Measurements from ENCODE around the gene BABAM2. TPM values are rescaled to one million over a fixed set of nuclear protein-coding genes. Genes with fewer than 3 reads are reported as not detected.
"Not testable (repeated sequence)": the region's sequence is repeated elsewhere in the genome, so short reads cannot be mapped to it uniquely, and the experiment has no call there.

The BABAM2 gene
- total RNA-seq, 1 experiment from 2014 or later, result 33.1 TPM

DNA sequence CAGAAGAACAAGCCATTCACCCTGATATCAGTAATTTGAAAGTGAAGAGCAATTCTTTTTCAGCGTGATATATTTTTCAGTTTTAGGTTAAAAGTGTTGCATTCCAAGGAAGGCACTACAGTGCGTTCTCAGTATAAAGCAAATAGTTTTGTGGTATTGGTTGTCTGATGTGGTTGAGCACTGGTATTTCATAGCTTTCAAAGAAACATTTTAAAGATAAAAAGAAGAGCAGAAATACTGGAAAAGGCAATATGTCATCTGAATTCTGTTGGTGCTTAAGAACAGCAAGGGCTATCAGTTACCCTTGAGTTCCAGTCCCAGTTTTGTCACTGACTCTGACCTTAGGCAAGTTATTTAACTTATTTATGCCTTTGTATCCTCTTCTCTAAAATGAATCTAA is 191.6 kb downstream of the BABAM2 start:
- no peak for DNase-seq
- H3K9me3 ChIP-seq, result no peaks in the 10 kb centered on the region
- no peak overlapping the region for H3K4me3 ChIP-seq
- H3K36me3 ChIP-seq, result no peaks in the 10 kb centered on the region
- H3K27me3 ChIP-seq, result no peaks in the 10 kb centered on the region

DNA sequence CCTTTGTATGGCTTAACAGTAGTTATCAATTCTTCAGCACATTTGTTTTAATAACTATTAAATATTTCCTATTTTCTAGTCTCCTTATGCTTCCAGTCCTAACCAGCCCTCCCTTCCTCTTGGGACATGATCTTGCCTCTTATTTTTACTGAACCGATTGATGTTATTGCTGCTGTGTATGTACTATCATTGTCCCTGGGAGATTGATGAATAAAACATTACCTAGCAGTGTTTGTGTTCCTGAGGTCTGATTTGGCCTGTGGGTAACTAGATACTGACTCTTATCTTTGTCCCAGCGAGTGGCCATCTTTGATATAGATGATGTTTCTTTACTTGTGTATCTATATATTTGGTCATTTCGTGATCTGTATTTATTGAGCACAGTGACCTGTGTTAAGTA is 192.9 kb downstream of the BABAM2 start:
- no peak for DNase-seq
- Histone ChIP-seq H3K4me3 (no peak overlapping the region), H3K9me3 (no peaks in the 10 kb centered on the region), H3K27me3 (no peaks in the 10 kb centered on the region), H3K36me3 (no peaks in the 10 kb centered on the region)

DNA sequence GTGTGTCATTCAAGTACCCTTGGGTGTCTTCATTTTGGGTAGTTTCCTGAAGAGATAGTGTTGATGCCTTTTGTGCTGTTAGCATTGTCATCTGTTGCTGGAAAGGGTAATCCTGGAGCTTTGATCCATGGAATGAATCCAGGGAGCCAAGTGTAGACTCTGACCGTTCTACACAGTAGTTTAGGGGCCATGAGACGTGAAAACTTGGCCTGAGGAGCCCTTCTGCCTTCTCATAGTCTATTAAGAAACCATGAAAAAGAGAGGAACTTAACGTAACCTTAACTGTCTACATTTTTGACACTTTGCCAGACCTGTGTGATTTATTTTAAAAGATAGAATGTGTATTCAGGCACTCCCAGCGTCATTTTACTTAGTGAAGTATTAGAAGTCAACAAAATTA is 194.0 kb downstream of the BABAM2 start:
- no peaks in the 10 kb centered on the region for H3K36me3 ChIP-seq
- no peak overlapping the region for H3K4me3 ChIP-seq
- no peaks in the 10 kb centered on the region for H3K27me3 ChIP-seq
- no peaks in the 10 kb centered on the region for H3K9me3 ChIP-seq
- DNase-seq, result no peak

DNA sequence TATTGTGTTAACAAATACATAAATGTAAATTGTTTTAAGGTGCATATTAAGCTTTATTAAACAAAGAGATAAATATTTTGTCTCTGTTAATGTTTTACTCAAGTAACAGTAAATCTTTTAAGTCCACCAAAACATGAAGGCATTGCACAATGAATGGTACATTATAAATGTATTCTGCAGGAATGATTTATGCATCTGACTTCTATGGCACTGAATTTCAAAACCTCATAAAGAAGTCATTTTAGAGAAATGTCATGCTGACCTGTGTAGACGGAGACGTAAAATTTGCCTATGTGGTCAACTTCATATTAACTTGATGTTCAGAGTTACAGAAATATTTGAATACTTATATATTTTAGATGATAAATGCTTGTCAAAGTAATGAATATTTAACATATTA is 194.7 kb downstream of the BABAM2 start:
- Histone ChIP-seq H3K27me3 (no peaks in the 10 kb centered on the region), H3K36me3 (no peaks in the 10 kb centered on the region), H3K4me3 (no peak overlapping the region), H3K9me3 (no peaks in the 10 kb centered on the region)
- no peak for DNase-seq

DNA sequence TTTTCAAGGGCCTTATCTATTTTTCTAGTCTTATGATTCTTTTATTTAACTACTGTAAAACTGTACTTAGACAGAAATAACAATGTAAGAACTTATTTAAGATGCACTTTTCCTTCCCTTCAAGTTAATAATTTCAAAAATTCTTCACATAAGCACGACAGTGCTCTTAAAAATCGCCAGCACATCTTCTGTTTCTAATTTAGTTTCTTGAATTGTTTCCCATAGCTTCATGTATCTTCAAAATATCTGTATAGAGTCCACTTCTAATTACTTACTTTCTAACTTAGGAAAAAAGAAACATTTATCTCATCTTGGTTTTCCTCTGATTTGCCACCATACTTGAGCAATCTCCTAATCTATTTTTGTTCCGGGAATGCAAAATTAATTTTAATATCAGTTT is 196.1 kb downstream of the BABAM2 start:
- Histone ChIP-seq H3K27me3 (no peaks in the 10 kb centered on the region), H3K4me3 (no peak overlapping the region), H3K9me3 (no peaks in the 10 kb centered on the region), H3K36me3 (no peaks in the 10 kb centered on the region)
- no peak for DNase-seq

DNA sequence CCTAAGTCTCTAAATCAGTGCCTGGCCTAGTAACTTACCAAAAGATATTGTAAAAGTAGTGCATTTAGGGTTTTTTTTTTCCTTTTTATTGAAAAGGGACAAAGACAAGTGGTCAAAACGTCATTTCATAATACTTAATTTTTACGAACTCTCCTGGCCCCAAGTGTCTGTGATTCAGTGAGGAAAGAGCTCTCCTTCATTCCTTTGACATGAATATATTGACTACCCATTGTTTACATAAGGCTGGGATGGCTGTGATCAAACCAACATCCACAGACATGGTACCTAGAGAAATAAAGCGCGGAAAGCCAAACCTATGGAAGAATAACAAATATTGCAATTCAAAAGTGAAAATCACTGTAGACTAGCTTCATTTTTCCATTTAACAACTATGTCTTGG is 198.4 kb downstream of the BABAM2 start:
- Histone ChIP-seq H3K36me3 (no peaks in the 10 kb centered on the region), H3K4me3 (no peak overlapping the region)
- no peak for DNase-seq

DNA sequence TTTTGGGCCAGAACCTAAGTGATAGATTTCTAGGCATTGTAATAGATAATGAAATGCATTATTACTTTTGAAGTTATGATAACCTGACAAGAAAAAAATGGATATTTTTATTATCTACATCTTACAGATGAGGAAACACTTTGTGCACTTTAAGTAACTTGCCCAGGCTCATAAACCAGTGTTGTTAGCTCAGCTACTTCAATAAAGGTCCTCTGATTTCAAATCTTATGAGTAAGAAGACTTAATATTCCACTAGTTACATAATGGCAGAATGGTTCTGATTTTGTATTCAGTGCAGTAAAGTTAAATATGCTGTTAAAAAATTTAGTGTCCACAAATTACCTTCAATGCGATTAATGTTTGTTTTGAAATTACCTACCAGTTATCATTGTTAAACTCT is 199.0 kb downstream of the BABAM2 start:
- DNase-seq, result no peak
- H3K27me3 ChIP-seq, result no peaks in the 10 kb centered on the region
- H3K9me3 ChIP-seq, result no peaks in the 10 kb centered on the region
- no peak overlapping the region for H3K4me3 ChIP-seq
- H3K36me3 ChIP-seq, result no peaks in the 10 kb centered on the region

More for the DNA sequence above, 198.4 kb downstream of the BABAM2 start:
- Histone ChIP-seq H3K27me3 (no peaks in the 10 kb centered on the region), H3K9me3 (no peaks in the 10 kb centered on the region)

DNA sequence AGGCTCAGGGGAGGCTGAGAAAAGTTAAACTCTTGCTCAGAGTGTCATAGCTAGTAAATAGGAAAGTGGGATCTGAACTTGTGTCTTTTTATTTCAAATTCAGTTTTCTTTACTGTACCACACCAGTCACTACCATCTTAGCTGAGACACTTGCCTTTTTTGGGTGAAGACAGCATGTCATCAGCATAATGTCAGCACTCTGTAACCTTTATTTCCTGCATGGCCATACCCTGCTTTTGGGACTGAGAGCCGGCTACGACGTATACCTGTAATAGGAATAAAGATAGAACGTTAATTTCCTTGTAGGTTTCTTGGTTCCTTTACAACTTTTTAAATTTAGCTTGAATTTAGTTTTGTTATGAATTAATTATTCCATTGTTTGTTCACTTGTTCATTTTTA is 202.8 kb downstream of the BABAM2 start:
- no peaks in the 10 kb centered on the region for H3K9me3 ChIP-seq
- DNase-seq, result no peak
- H3K27me3 ChIP-seq, result no peaks in the 10 kb centered on the region
- no peak overlapping the region for H3K4me3 ChIP-seq
- H3K36me3 ChIP-seq, result no peaks in the 10 kb centered on the region

DNA sequence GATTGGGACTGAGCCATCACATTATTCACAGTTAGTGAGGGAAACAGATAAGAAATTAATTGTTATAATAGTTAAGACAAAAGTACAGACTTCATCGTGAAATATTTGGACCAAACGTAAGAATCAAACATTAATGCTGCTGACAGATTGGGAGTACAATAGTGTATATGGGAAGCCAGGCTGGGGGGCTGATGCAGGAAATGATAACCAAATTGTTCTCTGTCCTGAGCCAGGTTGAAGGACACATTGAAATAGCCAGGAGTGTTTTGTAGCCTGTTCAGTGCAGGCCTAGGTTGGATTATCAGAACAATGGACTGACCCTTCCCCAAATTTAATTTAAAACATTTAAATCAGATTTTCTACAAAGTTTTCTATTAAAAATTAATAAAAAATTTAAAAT is 203.2 kb downstream of the BABAM2 start:
- DNase-seq, result no peak
- Histone ChIP-seq H3K36me3 (no peaks in the 10 kb centered on the region), H3K27me3 (no peaks in the 10 kb centered on the region), H3K4me3 (no peak overlapping the region), H3K9me3 (no peaks in the 10 kb centered on the region)

DNA sequence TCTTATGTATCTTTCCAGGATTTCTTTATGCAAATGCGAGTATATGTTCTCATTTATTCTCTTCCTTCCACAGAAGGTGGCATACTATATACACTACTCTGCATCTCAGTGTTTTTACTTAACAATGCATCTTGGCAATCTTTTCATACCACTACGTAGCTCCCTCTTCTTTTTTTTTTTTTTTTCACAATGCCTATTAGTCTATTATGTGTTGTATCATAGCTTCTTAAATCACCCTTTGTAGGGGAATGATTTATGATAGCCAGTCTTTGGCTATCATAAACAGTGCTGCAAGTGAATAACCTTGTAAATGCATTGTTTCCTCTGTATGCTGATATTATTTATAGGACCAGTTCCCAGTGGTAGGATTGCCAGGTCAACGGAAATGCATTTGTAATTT is 204.2 kb downstream of the BABAM2 start:
- Histone ChIP-seq H3K9me3 (no peaks in the 10 kb centered on the region), H3K27me3 (no peaks in the 10 kb centered on the region), H3K4me3 (no peak overlapping the region), H3K36me3 (no peaks in the 10 kb centered on the region)
- no peak for DNase-seq

DNA sequence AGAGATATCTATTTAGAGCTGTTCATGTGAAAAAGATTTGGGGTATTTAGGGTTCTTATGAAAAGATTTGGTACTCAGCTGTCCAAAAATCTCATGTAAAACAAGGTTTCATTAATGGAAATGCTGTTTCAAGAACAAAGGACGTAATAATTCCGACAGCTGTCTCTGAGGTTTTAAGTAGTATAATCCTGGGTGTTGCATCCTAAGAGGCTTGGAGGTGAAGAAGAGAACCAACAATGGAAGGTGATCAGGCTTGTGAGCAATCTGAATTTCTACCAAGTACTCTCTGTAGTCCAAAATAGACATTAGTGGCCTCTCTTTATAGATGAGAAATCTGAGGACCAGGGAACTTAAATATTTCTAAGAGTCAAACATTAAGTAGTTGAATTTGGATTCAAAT is 205.1 kb downstream of the BABAM2 start:
- no peaks in the 10 kb centered on the region for H3K27me3 ChIP-seq
- DNase-seq, result no peak
- no peak overlapping the region for H3K4me3 ChIP-seq
- no peaks in the 10 kb centered on the region for H3K9me3 ChIP-seq
- no peaks in the 10 kb centered on the region for H3K36me3 ChIP-seq

DNA sequence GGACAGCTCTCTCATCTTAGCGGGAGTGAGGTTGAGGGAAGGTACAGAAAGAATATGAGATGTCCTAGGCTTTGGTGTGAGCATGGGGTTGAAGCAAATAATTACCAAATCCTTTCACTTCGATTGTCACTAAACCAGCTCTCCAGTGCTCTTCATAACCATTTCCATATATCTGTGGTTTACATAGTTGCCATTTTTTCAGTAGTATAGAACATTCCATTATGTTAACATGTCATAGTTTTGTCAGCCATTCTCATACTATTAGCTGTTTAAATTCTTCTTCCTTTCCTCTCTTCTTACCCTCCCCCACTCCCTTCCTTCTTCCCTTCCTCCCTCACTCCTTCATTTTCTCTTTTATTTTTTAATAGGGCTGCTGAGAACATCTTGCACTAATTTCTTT is 205.9 kb downstream of the BABAM2 start:
- Histone ChIP-seq H3K27me3 (no peaks in the 10 kb centered on the region), H3K4me3 (no peak overlapping the region), H3K36me3 (no peaks in the 10 kb centered on the region), H3K9me3 (no peaks in the 10 kb centered on the region)
- DNase-seq, result no peak

DNA sequence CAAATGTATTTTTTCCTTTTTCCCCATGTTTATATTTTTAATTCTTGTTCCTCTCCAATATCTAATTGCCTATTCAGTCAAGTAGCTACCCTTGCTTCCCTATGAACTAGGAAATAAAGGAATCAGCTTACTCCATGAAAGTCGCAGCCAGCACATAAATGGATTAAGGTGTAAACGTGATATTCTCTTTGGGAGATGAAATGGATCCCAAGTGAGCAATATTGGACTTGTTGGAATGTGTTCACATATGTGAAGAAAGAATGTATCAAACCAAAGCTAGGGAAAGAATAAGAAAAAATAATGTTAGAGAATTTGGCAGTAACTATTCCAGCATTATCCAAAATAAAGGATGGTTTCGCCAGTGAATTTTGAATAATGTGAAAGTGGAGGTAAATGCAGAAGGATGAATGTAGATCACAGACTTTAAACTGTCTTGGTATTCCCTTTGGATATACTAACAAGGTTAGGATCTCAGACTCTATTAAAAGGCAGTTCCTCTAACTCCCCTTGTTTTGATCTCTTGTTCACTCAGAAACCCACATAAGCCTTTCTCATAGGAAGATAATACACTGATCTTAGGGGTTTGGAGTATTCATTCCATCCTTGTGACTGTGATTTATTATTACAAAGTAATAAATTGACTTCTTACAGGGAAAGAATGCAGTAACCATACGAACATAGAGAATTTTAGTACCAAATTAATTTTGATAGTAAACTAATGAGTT is 208.1 kb downstream of the BABAM2 start:
- Histone ChIP-seq H3K4me3 (no peak overlapping the region), H3K27me3 (no peaks in the 10 kb centered on the region), H3K36me3 (no peaks in the 10 kb centered on the region), H3K9me3 (no peaks in the 10 kb centered on the region)
- DNase-seq, result no peak

DNA sequence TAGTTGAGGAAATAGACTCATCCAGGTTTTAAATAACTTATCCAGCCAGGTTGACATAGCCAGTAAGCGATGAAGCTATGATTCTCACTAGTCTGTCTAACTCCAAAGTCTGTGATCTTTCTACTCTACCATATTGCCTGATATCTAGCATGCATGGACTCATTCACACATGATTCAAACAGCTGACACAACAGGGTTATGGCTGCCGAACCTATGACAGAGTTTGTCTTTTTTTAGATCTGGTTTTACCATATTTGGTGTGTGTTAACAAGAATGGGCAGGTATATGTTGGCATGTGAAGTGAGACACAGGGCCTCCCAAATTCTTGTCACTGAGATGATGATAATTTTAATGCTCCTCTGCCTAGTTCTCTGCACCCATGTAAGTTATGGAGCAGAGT is 210.6 kb downstream of the BABAM2 start:
- no peaks in the 10 kb centered on the region for H3K9me3 ChIP-seq
- no peaks in the 10 kb centered on the region for H3K27me3 ChIP-seq
- no peak for DNase-seq
- no peak overlapping the region for H3K4me3 ChIP-seq
- H3K36me3 ChIP-seq, result no peaks in the 10 kb centered on the region; the same call in 1 of the 2 replicates

DNA sequence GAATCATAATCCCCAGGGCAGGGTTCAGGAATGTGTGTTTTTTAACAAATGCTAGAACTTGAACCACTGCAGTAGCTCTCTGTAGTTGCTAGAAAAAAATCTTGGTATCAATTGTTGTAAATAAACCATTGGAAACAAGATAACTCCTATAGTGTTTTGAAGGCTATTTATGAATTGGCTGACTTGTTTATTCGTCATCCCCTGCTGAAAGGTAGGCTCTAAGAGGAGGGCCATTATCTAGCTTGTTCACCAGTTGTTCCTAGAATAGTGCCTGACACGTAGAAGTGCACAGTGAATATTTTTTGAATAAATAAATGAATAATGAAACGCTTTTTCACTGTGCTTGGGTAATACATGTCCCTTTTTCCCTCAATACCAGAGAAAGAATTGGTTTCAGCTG is 211.4 kb downstream of the BABAM2 start:
- Histone ChIP-seq H3K27me3 (no peaks in the 10 kb centered on the region), H3K4me3 (peak overlapping the region; percentile 19), H3K36me3 (no peaks in the 10 kb centered on the region; the same call in 1 of the 2 replicates), H3K9me3 (no peaks in the 10 kb centered on the region)
- DNase-seq, result no peak

DNA sequence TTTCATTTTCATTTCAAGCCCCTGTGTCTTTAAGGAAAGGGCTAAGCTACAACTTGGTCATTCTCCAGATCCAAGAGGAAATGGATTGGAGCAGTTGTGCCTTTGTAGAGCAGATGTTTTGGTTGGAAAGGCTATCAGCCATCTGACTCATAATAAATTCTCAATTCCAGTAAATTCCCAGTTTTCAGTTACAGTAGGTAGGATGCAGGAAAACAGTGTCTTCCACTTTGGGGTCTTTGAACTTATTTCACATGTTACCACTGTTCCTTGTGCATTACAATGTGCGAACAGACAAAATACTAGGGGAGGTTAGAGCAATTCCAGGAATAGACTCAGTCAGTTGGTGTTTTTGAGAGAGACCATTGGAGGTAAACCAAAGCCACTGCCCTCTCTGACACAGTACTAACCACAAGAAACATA is 211.9 kb downstream of the BABAM2 start:
- Histone ChIP-seq H3K27me3 (no peaks in the 10 kb centered on the region), H3K4me3 (peak overlapping the region; percentile 19), H3K36me3 (no peaks in the 10 kb centered on the region; the same call in 1 of the 2 replicates), H3K9me3 (no peaks in the 10 kb centered on the region)
- peak; percentile 16 for DNase-seq

DNA sequence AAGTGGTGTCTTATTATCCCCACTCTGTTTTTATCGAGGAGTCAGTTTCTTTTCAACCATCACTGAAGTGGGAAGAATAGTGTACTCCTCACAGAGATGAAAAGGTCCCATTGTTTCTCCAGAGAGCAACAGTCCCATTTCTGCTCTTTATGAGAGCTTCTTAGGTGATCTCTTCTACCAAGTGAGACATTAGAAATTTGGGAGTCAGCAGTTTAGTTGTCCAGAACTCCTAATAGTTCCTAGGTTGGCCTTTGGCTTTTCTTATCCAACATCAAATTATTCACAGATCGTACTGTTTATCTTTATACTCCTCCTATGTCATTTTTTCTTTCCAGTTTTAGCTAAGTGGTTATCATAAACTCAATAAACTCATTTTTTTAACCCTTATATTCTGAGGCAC is 213.1 kb downstream of the BABAM2 start:
- no peak overlapping the region for H3K4me3 ChIP-seq
- H3K27me3 ChIP-seq, result no peaks in the 10 kb centered on the region
- no peaks in the 10 kb centered on the region for H3K9me3 ChIP-seq
- DNase-seq, result no peak
- H3K36me3 ChIP-seq, result no peaks in the 10 kb centered on the region; the same call in 1 of the 2 replicates

DNA sequence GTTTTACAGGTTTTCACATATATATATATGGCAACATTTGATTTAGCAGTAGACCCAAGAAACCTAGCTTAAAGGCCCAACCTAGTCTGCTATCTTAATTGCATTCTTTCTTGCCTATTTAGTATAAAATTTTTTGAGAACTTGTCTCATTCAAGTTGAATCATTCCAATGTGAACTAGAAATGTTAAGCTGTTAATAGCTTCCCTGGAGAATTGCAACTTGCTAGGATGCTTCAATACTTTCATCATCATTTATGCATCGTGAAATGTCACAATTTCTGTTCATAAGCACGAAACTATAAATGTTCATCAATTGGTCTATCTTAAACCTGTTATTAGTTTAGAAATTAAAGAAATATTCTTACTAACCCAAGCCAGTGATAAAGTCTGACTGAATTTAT is 217.6 kb downstream of the BABAM2 start:
- Histone ChIP-seq H3K9me3 (no peaks in the 10 kb centered on the region), H3K27me3 (no peaks in the 10 kb centered on the region), H3K36me3 (no peaks in the 10 kb centered on the region; the same call in 1 of the 2 replicates), H3K4me3 (no peak overlapping the region)
- DNase-seq, result no peak

DNA sequence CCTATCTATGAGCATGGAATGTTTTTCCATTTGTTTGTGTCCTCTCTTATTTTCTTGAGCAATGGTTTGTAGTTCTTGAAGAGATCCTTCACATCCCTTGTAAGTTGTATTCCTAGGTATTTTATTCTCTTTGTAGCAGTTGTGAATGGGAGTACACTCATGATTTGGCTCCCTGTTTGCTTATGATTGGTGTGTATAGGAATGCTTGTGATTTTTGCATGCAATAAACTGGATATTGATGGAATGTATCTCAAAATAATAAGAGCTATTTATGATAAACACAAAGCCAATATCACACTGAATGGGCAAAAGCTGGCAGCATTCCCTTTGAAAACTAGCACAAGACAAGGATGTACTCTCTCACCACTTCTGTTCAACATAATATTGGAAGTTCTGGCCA is 223.2 kb downstream of the BABAM2 start:
- H3K9me3 ChIP-seq, H3K27me3 ChIP-seq, H3K36me3 ChIP-seq, H3K4me3 ChIP-seq: not testable (repeated sequence)
- peak; percentile 32 for DNase-seq
